GM12872 (cell line): ENCODE results near the gene MAP2.

Source experiments
- TF ChIP-seq, protein P1 (sequence below): IDR thresholded peaks from 3 replicates; pipeline ENCODE4 v1.5.1; 2011; ENCODE audit warnings: low read depth, mild to moderate bottlenecking, low read length, moderate library complexity; ENCODE audit not compliant: insufficient read depth

MAP2 gene

DNA sequence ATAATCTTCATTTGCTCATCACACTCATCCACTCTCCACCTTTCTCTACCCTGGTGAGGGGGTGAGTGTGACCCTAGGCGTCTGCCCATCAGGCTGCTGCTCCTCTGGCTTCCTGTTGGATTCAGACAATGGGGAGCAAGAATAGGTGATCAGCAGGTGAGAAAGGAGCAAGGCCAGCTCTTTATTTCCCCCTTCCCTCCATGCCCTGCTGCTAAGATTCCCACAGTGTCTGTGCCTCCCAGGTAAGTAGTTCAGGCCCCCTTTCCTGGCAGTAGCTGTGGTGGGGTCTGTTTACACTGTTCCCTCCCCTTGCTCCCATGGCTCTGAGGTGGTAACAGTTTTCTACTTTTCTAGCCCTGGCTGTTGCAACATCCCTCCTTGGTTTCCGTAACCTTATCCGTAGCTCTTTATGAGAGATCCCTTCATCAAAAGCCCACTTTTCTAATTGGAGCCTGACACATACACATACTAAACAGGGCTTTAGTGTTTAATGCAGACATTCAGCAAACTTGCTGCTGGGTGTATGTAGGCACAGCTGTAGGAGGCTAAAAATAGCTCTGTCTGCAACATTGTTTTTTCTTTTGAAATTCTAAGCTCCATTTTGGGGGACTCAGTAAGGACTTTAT lies 27.5 kb downstream of the MAP2 start:
- TF ChIP-seq, protein P1, sequence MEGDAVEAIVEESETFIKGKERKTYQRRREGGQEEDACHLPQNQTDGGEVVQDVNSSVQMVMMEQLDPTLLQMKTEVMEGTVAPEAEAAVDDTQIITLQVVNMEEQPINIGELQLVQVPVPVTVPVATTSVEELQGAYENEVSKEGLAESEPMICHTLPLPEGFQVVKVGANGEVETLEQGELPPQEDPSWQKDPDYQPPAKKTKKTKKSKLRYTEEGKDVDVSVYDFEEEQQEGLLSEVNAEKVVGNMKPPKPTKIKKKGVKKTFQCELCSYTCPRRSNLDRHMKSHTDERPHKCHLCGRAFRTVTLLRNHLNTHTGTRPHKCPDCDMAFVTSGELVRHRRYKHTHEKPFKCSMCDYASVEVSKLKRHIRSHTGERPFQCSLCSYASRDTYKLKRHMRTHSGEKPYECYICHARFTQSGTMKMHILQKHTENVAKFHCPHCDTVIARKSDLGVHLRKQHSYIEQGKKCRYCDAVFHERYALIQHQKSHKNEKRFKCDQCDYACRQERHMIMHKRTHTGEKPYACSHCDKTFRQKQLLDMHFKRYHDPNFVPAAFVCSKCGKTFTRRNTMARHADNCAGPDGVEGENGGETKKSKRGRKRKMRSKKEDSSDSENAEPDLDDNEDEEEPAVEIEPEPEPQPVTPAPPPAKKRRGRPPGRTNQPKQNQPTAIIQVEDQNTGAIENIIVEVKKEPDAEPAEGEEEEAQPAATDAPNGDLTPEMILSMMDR, result no peak

DNA sequence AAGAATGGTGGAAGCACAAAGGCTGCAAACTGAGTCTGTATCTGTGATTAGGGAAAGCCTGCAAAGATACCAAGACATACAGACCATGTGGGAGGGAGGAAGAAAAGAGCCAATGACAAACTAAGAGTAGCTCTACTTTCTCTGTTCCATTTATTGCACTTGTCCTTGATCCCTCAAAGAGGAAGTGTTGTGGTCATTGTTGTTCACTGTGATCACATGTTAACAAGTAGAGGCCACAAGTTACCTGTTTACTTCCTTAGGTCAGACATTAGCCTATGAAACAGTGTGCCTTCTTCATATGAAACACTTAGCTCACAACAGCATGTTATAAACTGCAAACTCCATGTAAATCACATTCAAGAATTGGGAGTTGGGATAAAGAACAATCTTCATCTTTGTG lies 32.6 kb downstream of the MAP2 start:
- TF ChIP-seq, protein P1, result no peak

DNA sequence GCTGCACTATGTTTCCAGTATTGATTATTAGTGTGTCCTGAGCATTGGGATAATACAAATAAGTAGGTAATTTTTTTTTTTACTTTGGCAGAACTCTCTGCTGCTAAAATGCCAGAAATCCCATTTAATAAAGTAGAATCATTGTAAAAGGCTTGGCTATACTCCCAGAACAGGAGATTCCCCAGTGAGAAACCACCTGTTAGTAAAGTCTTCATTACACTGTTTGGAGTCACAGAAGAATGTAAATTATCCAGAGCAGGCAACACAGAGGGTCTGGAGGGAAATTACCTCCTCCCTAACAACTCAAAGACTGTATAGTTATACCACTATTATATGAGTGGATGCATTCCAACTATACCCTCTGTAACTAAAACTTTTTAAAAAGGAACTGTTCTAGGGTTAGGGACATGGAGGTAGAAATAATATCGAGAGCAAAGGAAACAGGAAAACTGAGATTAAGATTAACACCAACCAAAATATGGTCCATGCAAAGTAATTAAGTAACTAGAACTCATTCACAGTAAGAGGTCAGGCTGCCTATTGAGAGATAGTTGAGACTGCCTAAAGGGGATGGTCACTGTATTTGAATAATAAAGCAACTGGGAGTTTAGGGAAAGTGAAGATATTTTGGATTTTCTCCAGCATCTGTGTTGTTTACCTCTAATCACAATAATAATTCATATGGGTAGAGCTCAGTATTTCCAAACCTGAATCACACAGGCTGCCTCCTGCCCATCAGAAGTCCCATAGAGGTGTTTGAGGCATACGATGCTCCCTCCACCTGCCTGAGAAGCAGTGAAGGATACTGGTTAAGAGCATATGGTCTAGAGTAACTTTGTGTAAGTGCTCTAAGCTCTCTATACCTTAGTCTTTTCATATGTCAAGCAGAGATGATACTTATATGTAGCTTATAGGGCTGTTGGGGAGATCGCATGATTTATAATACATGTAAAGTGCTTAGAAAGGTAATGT lies 34.4 kb downstream of the MAP2 start:
- TF ChIP-seq, protein P1, result no peak

DNA sequence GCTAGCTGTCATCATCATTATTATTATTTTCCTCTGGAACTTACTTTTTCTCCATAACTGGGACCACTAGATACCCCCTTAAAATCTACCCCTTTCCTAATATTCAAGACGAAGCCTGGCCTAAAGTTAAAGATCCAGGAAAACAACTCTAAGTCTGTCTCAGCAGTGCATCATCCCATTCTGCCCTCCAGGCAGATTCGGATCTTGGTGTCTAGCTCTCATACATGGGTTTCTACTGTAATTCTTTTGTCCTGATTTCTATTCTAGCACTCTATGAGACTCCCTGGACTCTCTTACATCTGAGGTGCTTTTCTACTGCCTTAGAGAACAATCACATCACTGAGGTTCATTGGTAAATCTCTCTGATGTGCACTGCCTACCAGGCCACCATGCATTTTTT lies 35.5 kb downstream of the MAP2 start:
- TF ChIP-seq, protein P1, result no peak

DNA sequence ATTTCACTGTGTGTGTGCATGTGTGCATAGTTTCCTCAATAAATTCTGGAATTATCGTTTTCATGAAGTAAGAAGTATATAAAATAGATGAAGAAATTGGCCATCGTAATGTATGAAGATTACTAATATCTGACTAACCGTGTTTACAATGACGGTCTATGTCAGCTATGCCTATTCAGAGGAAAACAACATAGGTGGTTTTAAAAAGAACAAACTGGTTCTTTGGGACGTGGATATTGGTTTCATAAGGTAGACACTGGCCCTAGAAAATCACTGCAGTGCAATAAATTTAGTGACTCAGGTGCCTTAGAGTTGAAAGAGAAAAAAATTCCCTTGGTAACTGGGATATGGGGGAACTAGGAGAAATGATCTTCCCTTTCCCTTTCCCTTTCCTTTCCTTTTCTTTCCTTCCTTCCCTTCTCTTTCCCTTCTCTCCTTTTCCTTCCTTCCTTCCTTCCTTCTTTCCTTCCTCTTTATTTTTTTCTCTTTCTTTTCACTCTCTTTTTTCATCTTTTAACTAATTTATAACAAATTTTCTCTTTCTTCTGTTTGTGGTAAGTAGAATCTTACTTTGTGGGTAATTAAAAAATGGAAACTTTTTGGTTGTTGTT lies 36.4 kb downstream of the MAP2 start:
- TF ChIP-seq, protein P1, result no peak

DNA sequence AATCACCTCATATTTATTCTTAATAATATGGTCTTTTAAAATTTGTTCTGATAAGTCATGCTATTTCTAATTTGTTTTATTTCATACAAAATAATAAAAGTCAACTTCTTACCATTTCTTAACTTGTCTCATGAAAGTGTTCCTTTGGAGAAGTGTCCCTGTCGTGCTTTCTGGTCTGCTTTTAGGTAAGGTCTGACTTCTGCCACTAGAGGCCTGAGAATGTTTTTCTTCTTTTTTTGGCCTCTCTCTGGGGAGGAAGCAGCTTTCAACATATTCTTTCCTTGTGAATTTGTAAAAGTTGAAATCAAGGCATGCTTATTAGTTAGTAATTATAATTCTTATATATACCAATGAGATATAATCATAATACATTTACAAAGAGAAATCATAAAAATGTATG lies 39.4 kb downstream of the MAP2 start:
- TF ChIP-seq, protein P1, result no peak; the same call in 2 of the 3 replicates

DNA sequence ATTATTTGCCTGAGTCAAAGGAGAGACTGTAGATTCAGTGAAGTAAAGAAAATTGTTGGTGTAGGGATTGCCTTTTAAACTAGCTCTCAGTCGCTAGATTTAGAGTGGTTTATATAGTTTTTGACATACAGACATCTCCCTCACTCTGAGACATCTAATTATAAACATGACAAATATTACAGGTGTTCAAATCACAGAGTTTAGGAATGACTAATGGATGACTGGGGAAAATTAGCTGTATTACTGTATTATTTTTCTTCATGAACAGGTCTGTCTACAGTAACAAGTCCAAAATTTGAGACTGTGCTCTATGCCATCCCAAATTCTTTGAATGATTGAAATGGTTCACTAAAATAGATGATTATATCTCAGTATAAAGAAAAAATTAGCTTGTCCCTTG lies 40.0 kb downstream of the MAP2 start:
- TF ChIP-seq, protein P1, result no peak
